Measurements from ENCODE around the gene CTAG1B.
A peak's percentile ranks its signal among the peaks of the same experiment; 100 is the strongest.

The CTAG1B gene

GRCh38 chrX:154607370-154607769 lies 11.7 kb downstream of the CTAG1B start:
- no peak overlapping the region for H3K4me3 ChIP-seq (ENCODE audit: low read length)
- DNase-seq (ENCODE audit: low read depth): no peak
- no peak for TF ChIP-seq CTCF (conservative IDR thresholded peaks at IDR 0.05; ENCODE audit: low read depth, low read length)

GRCh38 chrX:154605566-154605965 lies 13.5 kb downstream of the CTAG1B start:
- no peak for TF ChIP-seq CTCF (conservative IDR thresholded peaks at IDR 0.05; ENCODE audit: low read depth, low read length)
- H3K4me3 ChIP-seq (ENCODE audit: low read length): no peak overlapping the region
- no peak for DNase-seq (ENCODE audit: low read depth)

- TF ChIP-seq CTCF (conservative IDR thresholded peaks at IDR 0.05; ENCODE audit: low read depth, low read length): no peak
- no peak overlapping the region for H3K4me3 ChIP-seq (ENCODE audit: low read length)
These were observed 15.3 kb downstream of the CTAG1B start for GRCh38 chrX:154603438-154604430.

GRCh38 chrX:154602766-154603437 lies 16.2 kb downstream of the CTAG1B start:
- no peak for DNase-seq (ENCODE audit: low read depth)
- no peak for TF ChIP-seq CTCF (conservative IDR thresholded peaks at IDR 0.05; ENCODE audit: low read depth, low read length)

More at GRCh38 chrX:154603438-154604430, 15.3 kb downstream of the CTAG1B start:
- DNase-seq (ENCODE audit: low read depth): peak; percentile 50

GRCh38 chrX:154602226-154602625 lies 16.9 kb downstream of the CTAG1B start:
- no peak for DNase-seq (ENCODE audit: low read depth)
- no peak overlapping the region for H3K4me3 ChIP-seq (ENCODE audit: low read length)
- TF ChIP-seq CTCF (conservative IDR thresholded peaks at IDR 0.05; ENCODE audit: low read depth, low read length): no peak

More at GRCh38 chrX:154602766-154603437, 16.2 kb downstream of the CTAG1B start:
- H3K4me3 ChIP-seq (ENCODE audit: low read length): no peak overlapping the region

GRCh38 chrX:154600759-154601374 lies 18.2 kb downstream of the CTAG1B start:
- TF ChIP-seq CTCF (conservative IDR thresholded peaks at IDR 0.05; ENCODE audit: low read depth, low read length): no peak
- peak; percentile 34 for DNase-seq (ENCODE audit: low read depth)
- H3K4me3 ChIP-seq (ENCODE audit: low read length): no peak overlapping the region
